Kidney epithelial cell (primary cell): ENCODE data around the gene ADAMTS6. TPM values are rescaled to one million over a fixed set of nuclear protein-coding genes. Genes with fewer than 3 reads are reported as not detected.

Experiments
- DNase-seq: peaks from one replicate; pipeline ENCODE4 v3.0.0-alpha.2; 2010; ENCODE audit warnings: low read depth
- H3K27me3 ChIP-seq: 2 replicates; pipeline ENCODE4 v1.6.0; 2011; ENCODE audit warnings: low read length; ENCODE audit not compliant: control insufficient read depth, insufficient read depth
- H3K36me3 ChIP-seq: 2 replicates; pipeline ENCODE4 v1.5.1; 2011; ENCODE audit warnings: low read length; ENCODE audit not compliant: control insufficient read depth, insufficient read depth
- H3K4me3 ChIP-seq: 2 replicates; pipeline ENCODE4 v1.5.1; 2011; ENCODE audit warnings: low read depth, mild to moderate bottlenecking, control low read depth, low read length
- CTCF ChIP-seq: IDR thresholded peaks from 2 replicates; pipeline ENCODE4 v1.5.1; 2011; ENCODE audit warnings: mild to moderate bottlenecking, moderate library complexity, low read length, control low read depth, inconsistent platforms; ENCODE audit not compliant: insufficient read depth, poor library complexity, severe bottlenecking
- total RNA-seq: library from RNA; depleted of rRNA; stranded (reverse); fragments of >200 nt; gene quantifications from 2 replicates; pipeline ENCODE4 v1.2.3, GENCODE V29; 2015

The ADAMTS6 gene
- total RNA-seq, 1 donor from 2014 or later: 15.3 TPM

GRCh38 chr5:65192331-65192730 is 289.4 kb downstream of the ADAMTS6 start:
- TF ChIP-seq CTCF: no peak
- H3K4me3 ChIP-seq: no peak overlapping the region
- H3K36me3 ChIP-seq: no peaks in the 10 kb centered on the region
- H3K27me3 ChIP-seq: no peaks in the 10 kb centered on the region
- DNase-seq: no peak

GRCh38 chr5:65191554-65192135 is 290.1 kb downstream of the ADAMTS6 start:
- DNase-seq: no peak
- H3K36me3 ChIP-seq: no peaks in the 10 kb centered on the region
- H3K4me3 ChIP-seq: no peak overlapping the region
- no peak for TF ChIP-seq CTCF
- H3K27me3 ChIP-seq: no peaks in the 10 kb centered on the region

GRCh38 chr5:65190328-65191053 is 291.2 kb downstream of the ADAMTS6 start:
- Histone ChIP-seq H3K36me3 (no peaks in the 10 kb centered on the region), H3K4me3 (no peak overlapping the region), H3K27me3 (no peaks in the 10 kb centered on the region)
- peak; percentile 82 for DNase-seq
- TF ChIP-seq CTCF: no peak

GRCh38 chr5:65186646-65187227 is 295.0 kb downstream of the ADAMTS6 start:
- H3K4me3 ChIP-seq: no peak overlapping the region
- no peak for TF ChIP-seq CTCF
- no peak for DNase-seq
- H3K27me3 ChIP-seq: no peaks in the 10 kb centered on the region
- no peaks in the 10 kb centered on the region for H3K36me3 ChIP-seq

GRCh38 chr5:65185468-65185867 is 296.3 kb downstream of the ADAMTS6 start:
- H3K4me3 ChIP-seq: no peak overlapping the region
- H3K36me3 ChIP-seq: no peaks in the 10 kb centered on the region
- DNase-seq: no peak

More at GRCh38 chr5:65185468-65185867, 296.3 kb downstream of the ADAMTS6 start:
- no peaks in the 10 kb centered on the region for H3K27me3 ChIP-seq
- no peak for TF ChIP-seq CTCF
